Lung (tissue), 12 donors: ENCODE results near the gene SMIM36. TPM values are rescaled to one million over a fixed set of nuclear protein-coding genes. Genes with fewer than 3 reads are reported as not detected.

ENCODE experiments used
- ATAC-seq: fragments of 200-7000 bp; cut with Tn5 transposase; one replicate; pipeline ENCODE4 v1.9.1; 2020; ENCODE audit warnings: moderate number of reproducible peaks; ENCODE audit not compliant: insufficient read depth, low FRiP score
- DNase-seq, 3 donors: peaks; one replicate each; pipeline ENCODE4 v3.0.0-alpha.2; 2013 to 2017
- H3K27ac ChIP-seq, 2 donors: one replicate each; pipeline ENCODE4 v1.5.1; 2013; ENCODE audit warnings: mild to moderate bottlenecking in 2 of 2, moderate library complexity in 2 of 2, control low read depth in 1 of 2, inconsistent platforms in 1 of 2, low read depth in 1 of 2, low read length in 1 of 2
- H3K27me3 ChIP-seq, 3 donors: one replicate each; pipeline ENCODE4 v1.5.1; 2013; ENCODE audit warnings: low read length in 2 of 3; ENCODE audit not compliant: control insufficient read depth in 3 of 3, insufficient read depth in 3 of 3
- H3K36me3 ChIP-seq, 4 donors: one replicate each; pipeline ENCODE4 v1.5.1; 2013; ENCODE audit warnings: low read length in 4 of 4, mild to moderate bottlenecking in 1 of 4, moderate library complexity in 1 of 4; ENCODE audit not compliant: control insufficient read depth in 4 of 4, insufficient read depth in 4 of 4
- H3K4me1 ChIP-seq, 5 donors: one replicate each; pipeline ENCODE4 v1.5.1; 2013; ENCODE audit warnings: low read length in 5 of 5, mild to moderate bottlenecking in 2 of 5, moderate library complexity in 1 of 5; ENCODE audit not compliant: control insufficient read depth in 5 of 5, insufficient read depth in 5 of 5
- H3K4me3 ChIP-seq: one replicate; pipeline ENCODE4 v1.5.1; 2013; ENCODE audit warnings: mild to moderate bottlenecking, control low read depth, moderate library complexity
- H3K9ac ChIP-seq, 2 donors: one replicate each; pipeline ENCODE4 v1.5.1; 2013; ENCODE audit warnings: low read length in 2 of 2, control low read depth in 1 of 2; ENCODE audit not compliant: insufficient read depth in 1 of 2
- H3K9me3 ChIP-seq, 4 donors: one replicate each; pipeline ENCODE4 v1.5.1; 2013; ENCODE audit warnings: low read length in 3 of 4, mild to moderate bottlenecking in 1 of 4, moderate library complexity in 1 of 4; ENCODE audit not compliant: control insufficient read depth in 4 of 4, insufficient read depth in 3 of 4
- WGBS, 2 donors: extraction: QIAGEN DNeasy Blood & Tissue Kit; methylation state at CpG; one replicate each; pipeline ENCODE4 v1.1.7; 2013; 5-methylcytosine and 5-hydroxymethylcytosine counted together
- polyA plus RNA-seq, 2 donors: library from polyadenylated mRNA; stranded (reverse); fragments of 200-250 nt; gene quantifications; one replicate each; pipeline ENCODE4 v1.2.1, GENCODE V29; 2013
- total RNA-seq, 2 donors: library from RNA; depleted of rRNA in 1 of 2; stranded (reverse); fragments of >200 nt in 1 of 2; gene quantifications; one replicate each; pipeline ENCODE4 v1.2.1, GENCODE V29; 2014 to 2021
- TF ChIP-seq, protein P1 (sequence below): IDR thresholded peaks from 2 replicates; pipeline ENCODE4 v1.5.1; 2012; ENCODE audit warnings: mild to moderate bottlenecking; ENCODE audit errors: control extremely low read depth, extremely low read depth
- donor health status: control.
- donor health status: control.
- donor health status: Bipolar disorder and iron deficiency.
- donor health status: healthy.
- donor health status: DM: yes; HTN: yes; CAD: no.

Gene SMIM36
- total and polyA plus RNA-seq, 4 donors: not detected

DNA sequence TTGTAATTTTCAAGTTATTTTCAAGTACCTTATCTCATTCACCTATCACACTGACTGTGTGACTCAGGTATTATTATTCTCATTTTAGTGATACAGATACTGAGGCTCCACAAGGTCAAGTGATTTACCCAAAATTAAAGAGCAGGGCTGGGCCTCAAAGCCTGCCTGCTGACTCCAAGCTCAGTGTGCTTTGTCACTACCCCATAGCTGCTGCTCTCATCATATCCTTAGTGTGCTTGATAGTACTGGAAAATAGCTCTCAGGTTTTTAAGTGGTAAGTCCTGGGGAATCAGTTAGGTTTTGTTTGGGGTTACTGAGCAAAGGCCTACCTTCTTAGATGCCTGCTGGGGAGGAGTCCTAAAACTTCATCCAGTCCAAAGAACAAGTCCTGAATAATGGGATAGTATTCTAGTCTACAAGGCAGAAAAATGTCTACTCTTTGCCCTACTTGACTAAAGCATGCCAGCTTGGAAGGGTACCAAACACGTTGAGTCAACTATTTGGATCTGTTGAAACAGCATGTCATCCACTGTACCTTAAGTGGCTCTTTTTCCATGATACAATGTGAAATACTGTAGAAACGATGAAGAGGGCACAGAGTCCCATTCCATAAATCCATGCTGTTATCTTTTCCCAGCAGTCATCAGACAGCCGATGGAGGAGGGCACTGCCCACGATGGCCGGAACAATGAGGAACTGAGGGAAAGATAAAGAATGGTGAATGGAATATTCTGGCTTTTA is 100.4 kb downstream of the SMIM36 start:
- ATAC-seq (peak; percentile 34), DNase-seq (no peak)
- Histone ChIP-seq H3K36me3 (peaks cover 8 to 27% (median 20%) of the 10 kb centered on the region in 4 donors), H3K27me3 (no peaks in the 10 kb centered on the region), H3K4me3 (no peak overlapping the region), H3K4me1 (peaks cover 0 to 9% (median 0%) of the 10 kb centered on the region in 5 donors), H3K9ac (no peak overlapping the region), H3K9me3 (no peaks in the 10 kb centered on the region), H3K27ac (peak overlapping the region in 1 of 2 donors; percentile 64)
- TF ChIP-seq, protein P1, sequence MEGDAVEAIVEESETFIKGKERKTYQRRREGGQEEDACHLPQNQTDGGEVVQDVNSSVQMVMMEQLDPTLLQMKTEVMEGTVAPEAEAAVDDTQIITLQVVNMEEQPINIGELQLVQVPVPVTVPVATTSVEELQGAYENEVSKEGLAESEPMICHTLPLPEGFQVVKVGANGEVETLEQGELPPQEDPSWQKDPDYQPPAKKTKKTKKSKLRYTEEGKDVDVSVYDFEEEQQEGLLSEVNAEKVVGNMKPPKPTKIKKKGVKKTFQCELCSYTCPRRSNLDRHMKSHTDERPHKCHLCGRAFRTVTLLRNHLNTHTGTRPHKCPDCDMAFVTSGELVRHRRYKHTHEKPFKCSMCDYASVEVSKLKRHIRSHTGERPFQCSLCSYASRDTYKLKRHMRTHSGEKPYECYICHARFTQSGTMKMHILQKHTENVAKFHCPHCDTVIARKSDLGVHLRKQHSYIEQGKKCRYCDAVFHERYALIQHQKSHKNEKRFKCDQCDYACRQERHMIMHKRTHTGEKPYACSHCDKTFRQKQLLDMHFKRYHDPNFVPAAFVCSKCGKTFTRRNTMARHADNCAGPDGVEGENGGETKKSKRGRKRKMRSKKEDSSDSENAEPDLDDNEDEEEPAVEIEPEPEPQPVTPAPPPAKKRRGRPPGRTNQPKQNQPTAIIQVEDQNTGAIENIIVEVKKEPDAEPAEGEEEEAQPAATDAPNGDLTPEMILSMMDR: no peak
- WGBS, 2 donors: 77 to 89% methylated on average over 5 of the region's 5 CpGs

DNA sequence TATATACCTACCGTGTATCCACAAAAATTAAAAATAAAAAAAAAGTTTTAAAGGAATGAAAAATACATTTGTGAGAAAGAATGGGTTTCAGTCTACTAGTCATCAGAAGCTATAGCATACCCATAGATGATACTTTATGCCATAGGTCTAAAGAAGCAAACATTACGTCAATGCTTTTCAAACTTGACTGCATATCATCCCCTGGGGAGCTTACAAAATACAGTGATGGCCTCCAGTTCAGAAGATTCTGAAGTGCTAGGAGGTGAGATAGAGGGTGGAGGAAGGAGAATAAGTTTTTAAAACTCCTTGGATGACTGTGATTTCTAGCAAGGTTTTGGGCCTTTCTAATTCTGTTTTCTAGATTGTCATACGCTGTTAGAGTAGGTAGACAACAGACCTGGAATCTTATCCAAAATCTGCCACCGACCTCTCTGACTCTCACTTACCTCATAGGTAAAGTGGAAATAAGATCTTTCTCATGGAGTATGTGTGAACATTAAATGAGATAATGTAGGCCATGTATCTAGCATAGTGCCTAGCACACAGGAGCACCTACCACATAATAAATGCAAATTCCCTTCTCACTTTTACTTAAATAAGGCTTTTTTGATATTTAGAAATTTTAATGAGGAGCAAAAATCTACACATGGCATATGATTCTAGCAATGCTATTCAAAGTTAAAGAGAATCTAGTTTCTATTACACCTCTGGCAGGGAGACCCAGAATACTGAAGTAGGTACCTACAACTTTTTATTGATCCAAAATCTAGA is 102.0 kb downstream of the SMIM36 start:
- H3K4me1 ChIP-seq: peaks cover 0 to 5% (median 0%) of the 10 kb centered on the region in 5 donors
- WGBS, 2 donors: 95 to 96% methylated on average over 4 of the region's 4 CpGs
- H3K27ac ChIP-seq: peak overlapping the region in 1 of 2 donors; percentile 5
- ATAC-seq (no peak), DNase-seq (no peak)
- TF ChIP-seq, protein P1: no peak
- no peak overlapping the region for H3K9ac ChIP-seq
- H3K36me3 ChIP-seq: peaks cover 8 to 30% (median 20%) of the 10 kb centered on the region in 4 donors
- no peak overlapping the region for H3K4me3 ChIP-seq
- H3K9me3 ChIP-seq: no peaks in the 10 kb centered on the region
- H3K27me3 ChIP-seq: no peaks in the 10 kb centered on the region

- peaks cover 0 to 5% (median 0%) of the 10 kb centered on the region in 5 donors for H3K4me1 ChIP-seq
- no peak overlapping the region for H3K4me3 ChIP-seq
- TF ChIP-seq, protein P1: no peak
- H3K27me3 ChIP-seq: no peaks in the 10 kb centered on the region
- H3K9me3 ChIP-seq: no peaks in the 10 kb centered on the region
- peaks cover 6 to 30% (median 20%) of the 10 kb centered on the region in 4 donors for H3K36me3 ChIP-seq
- DNase-seq (no peak), ATAC-seq (no peak)
- H3K27ac ChIP-seq: no peak overlapping the region
- H3K9ac ChIP-seq: peak overlapping the region in 1 of 2 donors; percentile 11
- WGBS, 2 donors: 61 to 81% methylated on average over 5 of the region's 5 CpGs
Measured at GRCh38 chr17:55407641-55408566, 103.3 kb downstream of the SMIM36 start.
